Measurements from ENCODE around the gene PTPN3. TPM values are rescaled to one million over a fixed set of nuclear protein-coding genes. Genes with fewer than 3 reads are reported as not detected.
A peak's percentile ranks its signal among the peaks of the same experiment; 100 is the strongest.

The PTPN3 gene
- total RNA-seq, 1 donor from 2014 or later = 7.8 TPM

- no peak overlapping the region for H3K4me3 ChIP-seq (ENCODE audit: low read length in 3 of 3)
- H3K27me3 ChIP-seq (ENCODE audit: control insufficient read depth in 3 of 3, insufficient read depth in 3 of 3, low read length in 3 of 3) = no peaks in the 10 kb centered on the region
- H3K4me1 ChIP-seq (ENCODE audit: control insufficient read depth in 3 of 3, insufficient read depth in 3 of 3, low read length in 3 of 3) = peaks cover 0 to 28% (median 5%) of the 10 kb centered on the region in 3 donors
- H3K9me3 ChIP-seq (ENCODE audit: control insufficient read depth in 3 of 3, low read length in 3 of 3) = no peaks in the 10 kb centered on the region
- H3K36me3 ChIP-seq (ENCODE audit: control insufficient read depth in 3 of 3, insufficient read depth in 3 of 3, low read length in 3 of 3) = peaks cover 5 to 19% (median 16%) of the 10 kb centered on the region in 3 donors
- no peak overlapping the region for H3K27ac ChIP-seq (ENCODE audit: low read depth, low read length)
- H3K9ac ChIP-seq (ENCODE audit: low read depth in 1 of 3, low read length in 3 of 3) = no peak overlapping the region
Observed at GRCh38 chr9:109455391-109455790, 42.7 kb downstream of the PTPN3 start.

- H3K27ac ChIP-seq (ENCODE audit: low read depth, low read length) = no peak overlapping the region
- H3K9ac ChIP-seq (ENCODE audit: low read depth in 1 of 3, low read length in 3 of 3) = no peak overlapping the region
- no peaks in the 10 kb centered on the region for H3K9me3 ChIP-seq (ENCODE audit: control insufficient read depth in 3 of 3, low read length in 3 of 3)
- no peaks in the 10 kb centered on the region for H3K27me3 ChIP-seq (ENCODE audit: control insufficient read depth in 3 of 3, insufficient read depth in 3 of 3, low read length in 3 of 3)
- no peak overlapping the region for H3K4me3 ChIP-seq (ENCODE audit: low read length in 3 of 3)
- H3K36me3 ChIP-seq (ENCODE audit: control insufficient read depth in 3 of 3, insufficient read depth in 3 of 3, low read length in 3 of 3) = peaks cover 5 to 19% (median 16%) of the 10 kb centered on the region in 3 donors
- H3K4me1 ChIP-seq (ENCODE audit: control insufficient read depth in 3 of 3, insufficient read depth in 3 of 3, low read length in 3 of 3) = peaks cover 0 to 34% (median 5%) of the 10 kb centered on the region in 3 donors
Observed at GRCh38 chr9:109454601-109455155, 43.4 kb downstream of the PTPN3 start.

GRCh38 chr9:109454041-109454440 is 44.1 kb downstream of the PTPN3 start:
- Histone ChIP-seq H3K9ac (ENCODE audit: low read depth in 1 of 3, low read length in 3 of 3) (no peak overlapping the region), H3K27me3 (ENCODE audit: control insufficient read depth in 3 of 3, insufficient read depth in 3 of 3, low read length in 3 of 3) (no peaks in the 10 kb centered on the region), H3K9me3 (ENCODE audit: control insufficient read depth in 3 of 3, low read length in 3 of 3) (no peaks in the 10 kb centered on the region), H3K36me3 (ENCODE audit: control insufficient read depth in 3 of 3, insufficient read depth in 3 of 3, low read length in 3 of 3) (peaks cover 5 to 19% (median 16%) of the 10 kb centered on the region in 3 donors), H3K4me1 (ENCODE audit: control insufficient read depth in 3 of 3, insufficient read depth in 3 of 3, low read length in 3 of 3) (peaks cover 6 to 39% (median 8%) of the 10 kb centered on the region in 3 donors), H3K27ac (ENCODE audit: low read depth, low read length) (no peak overlapping the region), H3K4me3 (ENCODE audit: low read length in 3 of 3) (no peak overlapping the region)

GRCh38 chr9:109453210-109453842 is 44.8 kb downstream of the PTPN3 start:
- no peak overlapping the region for H3K4me3 ChIP-seq (ENCODE audit: low read length in 3 of 3)
- H3K36me3 ChIP-seq (ENCODE audit: control insufficient read depth in 3 of 3, insufficient read depth in 3 of 3, low read length in 3 of 3) = peaks cover 5 to 19% (median 16%) of the 10 kb centered on the region in 3 donors
- no peaks in the 10 kb centered on the region for H3K9me3 ChIP-seq (ENCODE audit: control insufficient read depth in 3 of 3, low read length in 3 of 3)
- no peaks in the 10 kb centered on the region for H3K27me3 ChIP-seq (ENCODE audit: control insufficient read depth in 3 of 3, insufficient read depth in 3 of 3, low read length in 3 of 3)
- peaks cover 6 to 40% (median 12%) of the 10 kb centered on the region in 3 donors for H3K4me1 ChIP-seq (ENCODE audit: control insufficient read depth in 3 of 3, insufficient read depth in 3 of 3, low read length in 3 of 3)
- H3K9ac ChIP-seq (ENCODE audit: low read depth in 1 of 3, low read length in 3 of 3) = no peak overlapping the region
- H3K27ac ChIP-seq (ENCODE audit: low read depth, low read length) = no peak overlapping the region

GRCh38 chr9:109452761-109453160 is 45.3 kb downstream of the PTPN3 start:
- Histone ChIP-seq H3K36me3 (ENCODE audit: control insufficient read depth in 3 of 3, insufficient read depth in 3 of 3, low read length in 3 of 3) (peaks cover 5 to 19% (median 16%) of the 10 kb centered on the region in 3 donors), H3K4me1 (ENCODE audit: control insufficient read depth in 3 of 3, insufficient read depth in 3 of 3, low read length in 3 of 3) (peaks cover 6 to 35% (median 12%) of the 10 kb centered on the region in 3 donors), H3K27ac (ENCODE audit: low read depth, low read length) (no peak overlapping the region), H3K4me3 (ENCODE audit: low read length in 3 of 3) (no peak overlapping the region), H3K9ac (ENCODE audit: low read depth in 1 of 3, low read length in 3 of 3) (no peak overlapping the region), H3K27me3 (ENCODE audit: control insufficient read depth in 3 of 3, insufficient read depth in 3 of 3, low read length in 3 of 3) (no peaks in the 10 kb centered on the region), H3K9me3 (ENCODE audit: control insufficient read depth in 3 of 3, low read length in 3 of 3) (no peaks in the 10 kb centered on the region)

- Histone ChIP-seq H3K9me3 (ENCODE audit: control insufficient read depth in 3 of 3, low read length in 3 of 3) (no peaks in the 10 kb centered on the region), H3K27me3 (ENCODE audit: control insufficient read depth in 3 of 3, insufficient read depth in 3 of 3, low read length in 3 of 3) (no peaks in the 10 kb centered on the region), H3K36me3 (ENCODE audit: control insufficient read depth in 3 of 3, insufficient read depth in 3 of 3, low read length in 3 of 3) (peaks cover 5 to 13% (median 12%) of the 10 kb centered on the region in 3 donors), H3K9ac (ENCODE audit: low read depth in 1 of 3, low read length in 3 of 3) (no peak overlapping the region), H3K4me1 (ENCODE audit: control insufficient read depth in 3 of 3, insufficient read depth in 3 of 3, low read length in 3 of 3) (peaks cover 6 to 31% (median 12%) of the 10 kb centered on the region in 3 donors), H3K4me3 (ENCODE audit: low read length in 3 of 3) (no peak overlapping the region), H3K27ac (ENCODE audit: low read depth, low read length) (no peak overlapping the region)
Observed at GRCh38 chr9:109451311-109452025, 46.6 kb downstream of the PTPN3 start.

- peaks cover 6 to 31% (median 12%) of the 10 kb centered on the region in 3 donors for H3K4me1 ChIP-seq (ENCODE audit: control insufficient read depth in 3 of 3, insufficient read depth in 3 of 3, low read length in 3 of 3)
- no peak overlapping the region for H3K9ac ChIP-seq (ENCODE audit: low read depth in 1 of 3, low read length in 3 of 3)
- no peaks in the 10 kb centered on the region for H3K27me3 ChIP-seq (ENCODE audit: control insufficient read depth in 3 of 3, insufficient read depth in 3 of 3, low read length in 3 of 3)
- H3K4me3 ChIP-seq (ENCODE audit: low read length in 3 of 3) = no peak overlapping the region
- peaks cover 0 to 3% (median under 1%) of the 10 kb centered on the region in 3 donors for H3K36me3 ChIP-seq (ENCODE audit: control insufficient read depth in 3 of 3, insufficient read depth in 3 of 3, low read length in 3 of 3)
- no peaks in the 10 kb centered on the region for H3K9me3 ChIP-seq (ENCODE audit: control insufficient read depth in 3 of 3, low read length in 3 of 3)
- H3K27ac ChIP-seq (ENCODE audit: low read depth, low read length) = peak overlapping the region; percentile 71
Observed at GRCh38 chr9:109450346-109450745, 47.8 kb downstream of the PTPN3 start.

- peak overlapping the region; percentile 17 to 49 (median 21) for H3K4me3 ChIP-seq (ENCODE audit: low read length in 3 of 3)
- H3K9me3 ChIP-seq (ENCODE audit: control insufficient read depth in 3 of 3, low read length in 3 of 3) = no peaks in the 10 kb centered on the region
- peak overlapping the region; percentile 71 for H3K27ac ChIP-seq (ENCODE audit: low read depth, low read length)
- peaks cover 6 to 31% (median 12%) of the 10 kb centered on the region in 3 donors for H3K4me1 ChIP-seq (ENCODE audit: control insufficient read depth in 3 of 3, insufficient read depth in 3 of 3, low read length in 3 of 3)
- peaks cover 0 to 8% (median 6%) of the 10 kb centered on the region in 3 donors for H3K36me3 ChIP-seq (ENCODE audit: control insufficient read depth in 3 of 3, insufficient read depth in 3 of 3, low read length in 3 of 3)
- H3K9ac ChIP-seq (ENCODE audit: low read depth in 1 of 3, low read length in 3 of 3) = peak overlapping the region; percentile 7 to 69 (median 11)
- no peaks in the 10 kb centered on the region for H3K27me3 ChIP-seq (ENCODE audit: control insufficient read depth in 3 of 3, insufficient read depth in 3 of 3, low read length in 3 of 3)
Observed at GRCh38 chr9:109449036-109449798, 48.9 kb downstream of the PTPN3 start.

GRCh38 chr9:109448223-109448622 is 49.9 kb downstream of the PTPN3 start:
- H3K4me3 ChIP-seq (ENCODE audit: low read length in 3 of 3) = no peak overlapping the region
- no peak overlapping the region for H3K27ac ChIP-seq (ENCODE audit: low read depth, low read length)
- no peaks in the 10 kb centered on the region for H3K27me3 ChIP-seq (ENCODE audit: control insufficient read depth in 3 of 3, insufficient read depth in 3 of 3, low read length in 3 of 3)

More at GRCh38 chr9:109448223-109448622, 49.9 kb downstream of the PTPN3 start:
- peaks cover 6 to 29% (median 12%) of the 10 kb centered on the region in 3 donors for H3K4me1 ChIP-seq (ENCODE audit: control insufficient read depth in 3 of 3, insufficient read depth in 3 of 3, low read length in 3 of 3)
- H3K36me3 ChIP-seq (ENCODE audit: control insufficient read depth in 3 of 3, insufficient read depth in 3 of 3, low read length in 3 of 3) = peaks cover 0 to 8% (median 6%) of the 10 kb centered on the region in 3 donors
- no peaks in the 10 kb centered on the region for H3K9me3 ChIP-seq (ENCODE audit: control insufficient read depth in 3 of 3, low read length in 3 of 3)
- no peak overlapping the region for H3K9ac ChIP-seq (ENCODE audit: low read depth in 1 of 3, low read length in 3 of 3)

Measured in skeletal muscle tissue (tissue), 4 donors.